ENCODE data around the gene RAVER2. TPM values are rescaled to one million over a fixed set of nuclear protein-coding genes. Genes with fewer than 3 reads are reported as not detected.

The RAVER2 gene
- total RNA-seq, 1 experiment from 2014 or later: 20.3 TPM

DNA sequence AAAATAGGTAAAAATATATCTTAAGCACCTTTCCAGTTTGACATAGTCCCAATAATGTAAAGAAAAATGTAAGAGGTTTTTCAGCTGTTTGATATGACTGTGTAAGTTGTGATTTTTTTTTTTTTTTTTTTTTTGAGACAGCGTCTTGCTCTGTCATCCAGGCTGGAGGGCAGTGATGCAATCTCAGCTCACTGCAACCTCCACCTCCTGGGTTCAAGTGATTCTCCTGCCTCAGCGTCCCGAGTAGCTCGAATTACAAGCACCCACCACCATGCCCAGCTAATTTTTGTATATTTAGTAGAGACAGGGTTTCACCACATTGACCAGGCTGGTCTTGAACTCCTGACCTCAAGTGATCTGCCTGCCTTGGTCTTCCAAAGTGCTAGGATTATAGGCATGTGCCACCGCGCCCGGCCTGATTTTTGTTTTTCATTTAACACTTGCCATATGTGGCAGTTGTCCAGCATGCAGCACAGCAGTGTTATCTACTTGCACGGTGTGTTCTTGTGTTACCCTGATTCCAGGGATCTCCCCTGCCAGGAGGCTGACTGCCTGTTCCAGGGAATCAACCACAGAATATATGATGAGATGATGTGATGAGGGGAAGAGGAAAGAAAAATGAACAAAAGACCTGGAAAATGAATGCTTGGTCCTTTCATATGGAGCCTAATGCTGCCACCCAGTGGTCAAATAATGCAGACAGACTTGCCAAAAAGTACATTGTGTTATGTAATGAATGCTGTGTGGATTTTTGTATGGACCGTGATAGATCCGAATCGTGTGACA is 79.0 kb downstream of the RAVER2 start:
- peaks cover 7% of the 10 kb centered on the region for H3K4me1 Mint-ChIP-seq
- ATAC-seq (peak; percentile 68), DNase-seq (ENCODE audit: low spot score) (peak; percentile 64)
- no peaks in the 10 kb centered on the region for H3K9me3 Mint-ChIP-seq
- ChIA-PET CTCF (interaction anchor here (0.6 to 1.7 kb wide), 11 partner anchors 18 to 864 kb away, joined by 3 to 8 read pairs (median 4); no protein-coding TSS in a partner anchor), POLR2A (interaction anchor here (0.7 kb wide), 1 partner anchor 92 kb away, joined by 4 read pairs; no protein-coding TSS in a partner anchor)
- no peak overlapping the region for H3K27ac Mint-ChIP-seq
- H3K27me3 Mint-ChIP-seq (ENCODE audit: low read depth): no peaks in the 10 kb centered on the region
- H3K4me3 Mint-ChIP-seq: no peak overlapping the region
- H3K36me3 Mint-ChIP-seq: peaks cover 9% of the 10 kb centered on the region
- TF ChIP-seq, protein P1, sequence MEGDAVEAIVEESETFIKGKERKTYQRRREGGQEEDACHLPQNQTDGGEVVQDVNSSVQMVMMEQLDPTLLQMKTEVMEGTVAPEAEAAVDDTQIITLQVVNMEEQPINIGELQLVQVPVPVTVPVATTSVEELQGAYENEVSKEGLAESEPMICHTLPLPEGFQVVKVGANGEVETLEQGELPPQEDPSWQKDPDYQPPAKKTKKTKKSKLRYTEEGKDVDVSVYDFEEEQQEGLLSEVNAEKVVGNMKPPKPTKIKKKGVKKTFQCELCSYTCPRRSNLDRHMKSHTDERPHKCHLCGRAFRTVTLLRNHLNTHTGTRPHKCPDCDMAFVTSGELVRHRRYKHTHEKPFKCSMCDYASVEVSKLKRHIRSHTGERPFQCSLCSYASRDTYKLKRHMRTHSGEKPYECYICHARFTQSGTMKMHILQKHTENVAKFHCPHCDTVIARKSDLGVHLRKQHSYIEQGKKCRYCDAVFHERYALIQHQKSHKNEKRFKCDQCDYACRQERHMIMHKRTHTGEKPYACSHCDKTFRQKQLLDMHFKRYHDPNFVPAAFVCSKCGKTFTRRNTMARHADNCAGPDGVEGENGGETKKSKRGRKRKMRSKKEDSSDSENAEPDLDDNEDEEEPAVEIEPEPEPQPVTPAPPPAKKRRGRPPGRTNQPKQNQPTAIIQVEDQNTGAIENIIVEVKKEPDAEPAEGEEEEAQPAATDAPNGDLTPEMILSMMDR (IDR thresholded peaks at IDR 0.05): peak; percentile 71
- TF ChIP-seq PRRX2 (CRISPR knock-in tag; IDR thresholded peaks at IDR 0.05): no peak
- TF ChIP-seq, protein P2, sequence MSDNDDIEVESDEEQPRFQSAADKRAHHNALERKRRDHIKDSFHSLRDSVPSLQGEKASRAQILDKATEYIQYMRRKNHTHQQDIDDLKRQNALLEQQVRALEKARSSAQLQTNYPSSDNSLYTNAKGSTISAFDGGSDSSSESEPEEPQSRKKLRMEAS (CRISPR knock-in tag; IDR thresholded peaks at IDR 0.05): 0 out of 2 replicates have a peak, but pooled peaks have one; percentile 13

DNA sequence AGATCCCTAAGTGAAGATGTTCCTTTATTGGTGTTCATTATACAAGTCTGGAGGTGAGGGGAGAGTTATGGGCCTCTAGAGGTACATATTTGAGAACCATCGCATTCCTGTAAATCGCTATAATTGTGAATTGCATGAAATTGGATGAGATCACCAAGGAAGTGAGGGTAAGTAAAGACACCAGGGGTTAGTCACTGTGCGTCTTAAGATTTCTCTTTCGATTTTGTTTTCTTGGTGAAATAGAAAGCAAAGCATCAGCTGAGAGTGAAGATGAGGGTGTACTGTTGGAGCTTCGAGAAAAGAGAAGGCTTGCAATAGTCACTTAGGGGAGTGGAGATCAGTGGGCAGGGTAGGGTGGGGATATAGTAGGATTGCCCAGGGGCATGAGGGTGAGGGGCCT is 82.1 kb downstream of the RAVER2 start:
- H3K4me1 Mint-ChIP-seq: peaks cover 10% of the 10 kb centered on the region
- H3K36me3 Mint-ChIP-seq: no peaks in the 10 kb centered on the region
- ATAC-seq (no peak), DNase-seq (ENCODE audit: low spot score) (no peak)
- no peaks in the 10 kb centered on the region for H3K27me3 Mint-ChIP-seq (ENCODE audit: low read depth)
- TF ChIP-seq ATF1 (CRISPR knock-in tag; IDR thresholded peaks at IDR 0.05): no peak
- no peak for TF ChIP-seq ZNF219 (CRISPR knock-in tag; IDR thresholded peaks at IDR 0.05; ENCODE audit: borderline replicate concordance)
- TF ChIP-seq, protein P3, sequence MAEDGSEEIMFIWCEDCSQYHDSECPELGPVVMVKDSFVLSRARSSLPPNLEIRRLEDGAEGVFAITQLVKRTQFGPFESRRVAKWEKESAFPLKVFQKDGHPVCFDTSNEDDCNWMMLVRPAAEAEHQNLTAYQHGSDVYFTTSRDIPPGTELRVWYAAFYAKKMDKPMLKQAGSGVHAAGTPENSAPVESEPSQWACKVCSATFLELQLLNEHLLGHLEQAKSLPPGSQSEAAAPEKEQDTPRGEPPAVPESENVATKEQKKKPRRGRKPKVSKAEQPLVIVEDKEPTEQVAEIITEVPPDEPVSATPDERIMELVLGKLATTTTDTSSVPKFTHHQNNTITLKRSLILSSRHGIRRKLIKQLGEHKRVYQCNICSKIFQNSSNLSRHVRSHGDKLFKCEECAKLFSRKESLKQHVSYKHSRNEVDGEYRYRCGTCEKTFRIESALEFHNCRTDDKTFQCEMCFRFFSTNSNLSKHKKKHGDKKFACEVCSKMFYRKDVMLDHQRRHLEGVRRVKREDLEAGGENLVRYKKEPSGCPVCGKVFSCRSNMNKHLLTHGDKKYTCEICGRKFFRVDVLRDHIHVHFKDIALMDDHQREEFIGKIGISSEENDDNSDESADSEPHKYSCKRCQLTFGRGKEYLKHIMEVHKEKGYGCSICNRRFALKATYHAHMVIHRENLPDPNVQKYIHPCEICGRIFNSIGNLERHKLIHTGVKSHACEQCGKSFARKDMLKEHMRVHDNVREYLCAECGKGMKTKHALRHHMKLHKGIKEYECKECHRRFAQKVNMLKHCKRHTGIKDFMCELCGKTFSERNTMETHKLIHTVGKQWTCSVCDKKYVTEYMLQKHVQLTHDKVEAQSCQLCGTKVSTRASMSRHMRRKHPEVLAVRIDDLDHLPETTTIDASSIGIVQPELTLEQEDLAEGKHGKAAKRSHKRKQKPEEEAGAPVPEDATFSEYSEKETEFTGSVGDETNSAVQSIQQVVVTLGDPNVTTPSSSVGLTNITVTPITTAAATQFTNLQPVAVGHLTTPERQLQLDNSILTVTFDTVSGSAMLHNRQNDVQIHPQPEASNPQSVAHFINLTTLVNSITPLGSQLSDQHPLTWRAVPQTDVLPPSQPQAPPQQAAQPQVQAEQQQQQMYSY (CRISPR knock-in tag; IDR thresholded peaks at IDR 0.05): no peak
- TF ChIP-seq ZNF121 (CRISPR knock-in tag; IDR thresholded peaks at IDR 0.05): no peak
- no peak for TF ChIP-seq ZNF396 (CRISPR knock-in tag; IDR thresholded peaks at IDR 0.05; ENCODE audit: borderline replicate concordance)
- TF ChIP-seq NFATC4 (CRISPR knock-in tag; IDR thresholded peaks at IDR 0.05): no peak
- TF ChIP-seq GABPB1 (CRISPR knock-in tag; IDR thresholded peaks at IDR 0.05): no peak
- TF ChIP-seq, protein P4, sequence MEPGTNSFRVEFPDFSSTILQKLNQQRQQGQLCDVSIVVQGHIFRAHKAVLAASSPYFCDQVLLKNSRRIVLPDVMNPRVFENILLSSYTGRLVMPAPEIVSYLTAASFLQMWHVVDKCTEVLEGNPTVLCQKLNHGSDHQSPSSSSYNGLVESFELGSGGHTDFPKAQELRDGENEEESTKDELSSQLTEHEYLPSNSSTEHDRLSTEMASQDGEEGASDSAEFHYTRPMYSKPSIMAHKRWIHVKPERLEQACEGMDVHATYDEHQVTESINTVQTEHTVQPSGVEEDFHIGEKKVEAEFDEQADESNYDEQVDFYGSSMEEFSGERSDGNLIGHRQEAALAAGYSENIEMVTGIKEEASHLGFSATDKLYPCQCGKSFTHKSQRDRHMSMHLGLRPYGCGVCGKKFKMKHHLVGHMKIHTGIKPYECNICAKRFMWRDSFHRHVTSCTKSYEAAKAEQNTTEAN (CRISPR knock-in tag; IDR thresholded peaks at IDR 0.05): no peak
- TF ChIP-seq, protein P5, sequence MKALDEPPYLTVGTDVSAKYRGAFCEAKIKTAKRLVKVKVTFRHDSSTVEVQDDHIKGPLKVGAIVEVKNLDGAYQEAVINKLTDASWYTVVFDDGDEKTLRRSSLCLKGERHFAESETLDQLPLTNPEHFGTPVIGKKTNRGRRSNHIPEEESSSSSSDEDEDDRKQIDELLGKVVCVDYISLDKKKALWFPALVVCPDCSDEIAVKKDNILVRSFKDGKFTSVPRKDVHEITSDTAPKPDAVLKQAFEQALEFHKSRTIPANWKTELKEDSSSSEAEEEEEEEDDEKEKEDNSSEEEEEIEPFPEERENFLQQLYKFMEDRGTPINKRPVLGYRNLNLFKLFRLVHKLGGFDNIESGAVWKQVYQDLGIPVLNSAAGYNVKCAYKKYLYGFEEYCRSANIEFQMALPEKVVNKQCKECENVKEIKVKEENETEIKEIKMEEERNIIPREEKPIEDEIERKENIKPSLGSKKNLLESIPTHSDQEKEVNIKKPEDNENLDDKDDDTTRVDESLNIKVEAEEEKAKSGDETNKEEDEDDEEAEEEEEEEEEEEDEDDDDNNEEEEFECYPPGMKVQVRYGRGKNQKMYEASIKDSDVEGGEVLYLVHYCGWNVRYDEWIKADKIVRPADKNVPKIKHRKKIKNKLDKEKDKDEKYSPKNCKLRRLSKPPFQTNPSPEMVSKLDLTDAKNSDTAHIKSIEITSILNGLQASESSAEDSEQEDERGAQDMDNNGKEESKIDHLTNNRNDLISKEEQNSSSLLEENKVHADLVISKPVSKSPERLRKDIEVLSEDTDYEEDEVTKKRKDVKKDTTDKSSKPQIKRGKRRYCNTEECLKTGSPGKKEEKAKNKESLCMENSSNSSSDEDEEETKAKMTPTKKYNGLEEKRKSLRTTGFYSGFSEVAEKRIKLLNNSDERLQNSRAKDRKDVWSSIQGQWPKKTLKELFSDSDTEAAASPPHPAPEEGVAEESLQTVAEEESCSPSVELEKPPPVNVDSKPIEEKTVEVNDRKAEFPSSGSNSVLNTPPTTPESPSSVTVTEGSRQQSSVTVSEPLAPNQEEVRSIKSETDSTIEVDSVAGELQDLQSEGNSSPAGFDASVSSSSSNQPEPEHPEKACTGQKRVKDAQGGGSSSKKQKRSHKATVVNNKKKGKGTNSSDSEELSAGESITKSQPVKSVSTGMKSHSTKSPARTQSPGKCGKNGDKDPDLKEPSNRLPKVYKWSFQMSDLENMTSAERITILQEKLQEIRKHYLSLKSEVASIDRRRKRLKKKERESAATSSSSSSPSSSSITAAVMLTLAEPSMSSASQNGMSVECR (CRISPR knock-in tag; IDR thresholded peaks at IDR 0.05; ENCODE audit: borderline replicate concordance): no peak
- no peak for TF ChIP-seq ZNF423 (CRISPR knock-in tag; IDR thresholded peaks at IDR 0.05)
- no peak for TF ChIP-seq CBFB (CRISPR knock-in tag; IDR thresholded peaks at IDR 0.05; ENCODE audit: low read depth)
- TF ChIP-seq SMAD4 (CRISPR knock-in tag; IDR thresholded peaks at IDR 0.05): no peak
- no peak for TF ChIP-seq JUN (CRISPR knock-in tag; IDR thresholded peaks at IDR 0.05)
- TF ChIP-seq, protein P6, sequence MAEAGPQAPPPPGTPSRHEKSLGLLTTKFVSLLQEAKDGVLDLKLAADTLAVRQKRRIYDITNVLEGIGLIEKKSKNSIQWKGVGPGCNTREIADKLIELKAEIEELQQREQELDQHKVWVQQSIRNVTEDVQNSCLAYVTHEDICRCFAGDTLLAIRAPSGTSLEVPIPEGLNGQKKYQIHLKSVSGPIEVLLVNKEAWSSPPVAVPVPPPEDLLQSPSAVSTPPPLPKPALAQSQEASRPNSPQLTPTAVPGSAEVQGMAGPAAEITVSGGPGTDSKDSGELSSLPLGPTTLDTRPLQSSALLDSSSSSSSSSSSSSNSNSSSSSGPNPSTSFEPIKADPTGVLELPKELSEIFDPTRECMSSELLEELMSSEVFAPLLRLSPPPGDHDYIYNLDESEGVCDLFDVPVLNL (CRISPR knock-in tag; IDR thresholded peaks at IDR 0.05; ENCODE audit: borderline replicate concordance, low read depth): no peak
- no peak for TF ChIP-seq TCF7 (CRISPR knock-in tag; IDR thresholded peaks at IDR 0.05; ENCODE audit: low read depth)
- TF ChIP-seq RELA (CRISPR knock-in tag; IDR thresholded peaks at IDR 0.05; ENCODE audit: borderline replicate concordance): no peak
- TF ChIP-seq, protein P7, sequence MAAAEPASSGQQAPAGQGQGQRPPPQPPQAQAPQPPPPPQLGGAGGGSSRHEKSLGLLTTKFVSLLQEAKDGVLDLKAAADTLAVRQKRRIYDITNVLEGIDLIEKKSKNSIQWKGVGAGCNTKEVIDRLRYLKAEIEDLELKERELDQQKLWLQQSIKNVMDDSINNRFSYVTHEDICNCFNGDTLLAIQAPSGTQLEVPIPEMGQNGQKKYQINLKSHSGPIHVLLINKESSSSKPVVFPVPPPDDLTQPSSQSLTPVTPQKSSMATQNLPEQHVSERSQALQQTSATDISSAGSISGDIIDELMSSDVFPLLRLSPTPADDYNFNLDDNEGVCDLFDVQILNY (CRISPR knock-in tag; IDR thresholded peaks at IDR 0.05): no peak
- TF ChIP-seq RORB (CRISPR knock-in tag; IDR thresholded peaks at IDR 0.05): no peak
- TF ChIP-seq TEAD1 (CRISPR knock-in tag; IDR thresholded peaks at IDR 0.05): no peak
- no peak overlapping the region for H3K4me3 Mint-ChIP-seq
- POLR2A ChIA-PET: no interaction called here
- no peaks in the 10 kb centered on the region for H3K9me3 Mint-ChIP-seq
- no peak overlapping the region for H3K27ac Mint-ChIP-seq
- CTCF ChIA-PET: no interaction called here
